ENCODE results near the gene PATJ.

- TF ChIP-seq E2F1 (CRISPR knock-in tag; IDR thresholded peaks at IDR 0.05) (no peak), CTCF (CRISPR knock-in tag; IDR thresholded peaks at IDR 0.05) (no peak), ZNF362 (CRISPR knock-in tag; IDR thresholded peaks at IDR 0.05; ENCODE audit: borderline replicate concordance) (no peak), ZBTB7A (CRISPR knock-in tag; IDR thresholded peaks at IDR 0.05) (no peak), ZBTB39 (CRISPR knock-in tag; IDR thresholded peaks at IDR 0.05) (no peak), FOSL1 (CRISPR knock-in tag; IDR thresholded peaks at IDR 0.05; ENCODE audit: borderline replicate concordance) (no peak), POLR2A (IDR thresholded peaks at IDR 0.05; ENCODE audit: insufficient read depth in 1 of 2, low read depth in 2 of 2, low read length in 2 of 2) (no peak), U2AF1 (optimal IDR thresholded peaks at IDR 0.05; ENCODE audit: low read depth, low read length) (no peak), RFX5 (IDR thresholded peaks at IDR 0.05; ENCODE audit: low read depth, low read length) (no peak), MAX (IDR thresholded peaks at IDR 0.05) (no peak), PLRG1 (conservative IDR thresholded peaks at IDR 0.05) (no peak), TP53 (CRISPR knock-in tag; conservative IDR thresholded peaks at IDR 0.05) (no peak), ZNF280D (CRISPR knock-in tag; IDR thresholded peaks at IDR 0.05) (no peak)
Observed at GRCh38 chr1:62045574-62045973, 303.3 kb downstream of the PATJ start.
